ENCODE measurements around the gene TWNK.

GRCh38 chr10:100993986-100994708 lies 6.8 kb downstream of the TWNK start:
- TF ChIP-seq CTCF (IDR thresholded peaks at IDR 0.05) (peak in 5 of 7 experiments; percentile 51 to 78 (median 63)), POLR2A (IDR thresholded peaks at IDR 0.05) (no peak), POLR2AphosphoS5 (IDR thresholded peaks at IDR 0.05) (no peak)

Data from stomach (tissue), 4 donors.